ENCODE measurements around the gene GRM4. TPM values are rescaled to one million over a fixed set of nuclear protein-coding genes. Genes with fewer than 3 reads are reported as not detected.

The GRM4 gene
- polyA plus RNA-seq, 1 of the 3 experiments (the other 2 are of a cell fraction): not detected

DNA sequence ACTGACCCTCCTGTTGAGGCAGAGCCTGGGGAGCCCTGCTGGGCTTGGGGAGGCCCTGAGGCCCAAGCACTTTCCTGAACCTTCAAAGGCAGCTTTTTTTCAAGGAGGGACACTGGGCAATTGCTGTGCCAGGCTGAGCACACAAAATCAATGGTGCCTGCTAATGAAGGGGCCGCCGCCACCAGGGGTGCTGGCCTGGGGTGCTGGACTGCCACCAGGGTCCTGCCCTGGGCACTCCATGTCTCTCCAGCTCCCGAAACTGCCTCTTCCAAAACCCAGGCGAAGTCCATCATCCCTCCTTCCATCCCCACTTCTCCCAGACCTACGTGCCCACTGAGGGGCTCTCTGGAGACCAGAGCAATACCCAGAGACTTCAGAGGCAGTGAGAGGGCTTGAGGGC, 145.6 kb downstream of the GRM4 start (continued):
- TF ChIP-seq, protein P1, sequence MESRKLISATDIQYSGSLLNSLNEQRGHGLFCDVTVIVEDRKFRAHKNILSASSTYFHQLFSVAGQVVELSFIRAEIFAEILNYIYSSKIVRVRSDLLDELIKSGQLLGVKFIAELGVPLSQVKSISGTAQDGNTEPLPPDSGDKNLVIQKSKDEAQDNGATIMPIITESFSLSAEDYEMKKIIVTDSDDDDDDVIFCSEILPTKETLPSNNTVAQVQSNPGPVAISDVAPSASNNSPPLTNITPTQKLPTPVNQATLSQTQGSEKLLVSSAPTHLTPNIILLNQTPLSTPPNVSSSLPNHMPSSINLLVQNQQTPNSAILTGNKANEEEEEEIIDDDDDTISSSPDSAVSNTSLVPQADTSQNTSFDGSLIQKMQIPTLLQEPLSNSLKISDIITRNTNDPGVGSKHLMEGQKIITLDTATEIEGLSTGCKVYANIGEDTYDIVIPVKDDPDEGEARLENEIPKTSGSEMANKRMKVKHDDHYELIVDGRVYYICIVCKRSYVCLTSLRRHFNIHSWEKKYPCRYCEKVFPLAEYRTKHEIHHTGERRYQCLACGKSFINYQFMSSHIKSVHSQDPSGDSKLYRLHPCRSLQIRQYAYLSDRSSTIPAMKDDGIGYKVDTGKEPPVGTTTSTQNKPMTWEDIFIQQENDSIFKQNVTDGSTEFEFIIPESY (IDR thresholded peaks at IDR 0.05; ENCODE audit: borderline replicate concordance, low read depth): no peak
- TF ChIP-seq, protein P2, sequence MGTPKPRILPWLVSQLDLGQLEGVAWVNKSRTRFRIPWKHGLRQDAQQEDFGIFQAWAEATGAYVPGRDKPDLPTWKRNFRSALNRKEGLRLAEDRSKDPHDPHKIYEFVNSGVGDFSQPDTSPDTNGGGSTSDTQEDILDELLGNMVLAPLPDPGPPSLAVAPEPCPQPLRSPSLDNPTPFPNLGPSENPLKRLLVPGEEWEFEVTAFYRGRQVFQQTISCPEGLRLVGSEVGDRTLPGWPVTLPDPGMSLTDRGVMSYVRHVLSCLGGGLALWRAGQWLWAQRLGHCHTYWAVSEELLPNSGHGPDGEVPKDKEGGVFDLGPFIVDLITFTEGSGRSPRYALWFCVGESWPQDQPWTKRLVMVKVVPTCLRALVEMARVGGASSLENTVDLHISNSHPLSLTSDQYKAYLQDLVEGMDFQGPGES (IDR thresholded peaks at IDR 0.05; ENCODE audit: low read depth, low read length): no peak
- TF ChIP-seq EP300 (IDR thresholded peaks at IDR 0.05; ENCODE audit: borderline replicate concordance in 1 of 2, low read depth in 1 of 2, low read length in 1 of 2) (no peak), JUND (IDR thresholded peaks at IDR 0.05) (no peak), ELF1 (IDR thresholded peaks at IDR 0.05) (no peak), RXRA (IDR thresholded peaks at IDR 0.05; ENCODE audit: borderline replicate concordance, low read depth) (no peak), SIN3A (IDR thresholded peaks at IDR 0.05; ENCODE audit: borderline replicate concordance, low read depth, low read length) (no peak), YY1 (IDR thresholded peaks at IDR 0.05; ENCODE audit: low read depth) (no peak), POLR2AphosphoS5 (IDR thresholded peaks at IDR 0.05; ENCODE audit: low read depth, low read length) (no peak), FOXM1 (IDR thresholded peaks at IDR 0.05; ENCODE audit: low read depth) (no peak), TEAD4 (IDR thresholded peaks at IDR 0.05; ENCODE audit: borderline replicate concordance, insufficient read depth) (no peak)
- TF ChIP-seq, protein P3, sequence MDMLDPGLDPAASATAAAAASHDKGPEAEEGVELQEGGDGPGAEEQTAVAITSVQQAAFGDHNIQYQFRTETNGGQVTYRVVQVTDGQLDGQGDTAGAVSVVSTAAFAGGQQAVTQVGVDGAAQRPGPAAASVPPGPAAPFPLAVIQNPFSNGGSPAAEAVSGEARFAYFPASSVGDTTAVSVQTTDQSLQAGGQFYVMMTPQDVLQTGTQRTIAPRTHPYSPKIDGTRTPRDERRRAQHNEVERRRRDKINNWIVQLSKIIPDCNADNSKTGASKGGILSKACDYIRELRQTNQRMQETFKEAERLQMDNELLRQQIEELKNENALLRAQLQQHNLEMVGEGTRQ (IDR thresholded peaks at IDR 0.05; ENCODE audit: borderline replicate concordance, low read depth, low read length): no peak

DNA sequence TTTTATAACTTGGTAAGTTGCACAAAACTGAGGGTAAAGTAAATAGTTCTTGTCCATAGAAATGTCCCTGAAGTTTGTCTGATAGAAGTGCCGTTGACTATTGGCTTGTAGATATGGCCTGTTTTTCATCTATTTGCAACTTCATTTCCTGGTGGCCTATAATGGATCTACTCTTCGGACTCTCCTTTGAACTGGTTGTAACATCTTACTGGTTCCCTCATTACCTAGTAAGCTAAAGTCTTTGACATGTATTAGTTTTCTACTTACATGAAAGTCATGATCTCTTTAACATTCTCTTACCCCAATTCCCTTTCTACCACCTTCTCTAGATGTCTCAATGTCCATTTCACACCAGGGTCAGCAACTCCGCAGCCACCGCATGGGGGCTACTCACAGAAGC, 146.3 kb downstream of the GRM4 start:
- 0 out of 2 replicates have a peak, but pooled peaks cover 5% of the 10 kb centered on the region for H3K27me3 ChIP-seq (ENCODE audit: insufficient read depth)
- no peaks in the 10 kb centered on the region for H4K20me1 ChIP-seq (ENCODE audit: insufficient read depth)
- H3K4me3 ChIP-seq (ENCODE audit: low read depth in 2 of 2, low read length in 1 of 2): no peak overlapping the region
- H3K79me2 ChIP-seq (ENCODE audit: insufficient read depth): no peaks in the 10 kb centered on the region
- TF ChIP-seq TAF1 (IDR thresholded peaks at IDR 0.05; ENCODE audit: borderline replicate concordance, low read depth, low read length): no peak
- TF ChIP-seq, protein P4, sequence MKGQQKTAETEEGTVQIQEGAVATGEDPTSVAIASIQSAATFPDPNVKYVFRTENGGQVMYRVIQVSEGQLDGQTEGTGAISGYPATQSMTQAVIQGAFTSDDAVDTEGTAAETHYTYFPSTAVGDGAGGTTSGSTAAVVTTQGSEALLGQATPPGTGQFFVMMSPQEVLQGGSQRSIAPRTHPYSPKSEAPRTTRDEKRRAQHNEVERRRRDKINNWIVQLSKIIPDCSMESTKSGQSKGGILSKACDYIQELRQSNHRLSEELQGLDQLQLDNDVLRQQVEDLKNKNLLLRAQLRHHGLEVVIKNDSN (IDR thresholded peaks at IDR 0.05; ENCODE audit: borderline replicate concordance, low read depth): no peak
- TF ChIP-seq EP300 (IDR thresholded peaks at IDR 0.05; ENCODE audit: borderline replicate concordance in 1 of 2, low read depth in 1 of 2, low read length in 1 of 2): no peak
- TF ChIP-seq, protein P3 (IDR thresholded peaks at IDR 0.05; ENCODE audit: borderline replicate concordance, low read depth, low read length): no peak
- no peak for TF ChIP-seq NFIC (IDR thresholded peaks at IDR 0.05; ENCODE audit: borderline replicate concordance)
- TF ChIP-seq TCF12 (IDR thresholded peaks at IDR 0.05): no peak
- no peak for TF ChIP-seq SIN3A (IDR thresholded peaks at IDR 0.05; ENCODE audit: borderline replicate concordance, low read depth, low read length)
- TF ChIP-seq SMC3 (IDR thresholded peaks at IDR 0.05; ENCODE audit: low read depth, low read length): no peak
- TF ChIP-seq CHD2 (IDR thresholded peaks at IDR 0.05; ENCODE audit: low read length, partially characterized antibody): no peak
- ChIA-PET POLR2A (no interaction called here), CTCF (interaction anchor here (0.7 to 1.0 kb wide), 2 partner anchors 31 to 256 kb away, joined by 3 read pairs; no protein-coding TSS in a partner anchor)
- no peak for DNase-seq
- H3K9me2 ChIP-seq: no peaks in the 10 kb centered on the region
- H3K27ac ChIP-seq (ENCODE audit: low read depth in 2 of 2, low read length in 1 of 2): no peak overlapping the region
- no peak overlapping the region for H3K4me2 ChIP-seq
- no peaks in the 10 kb centered on the region; a peak in 2 of 4 replicates for H3K4me1 ChIP-seq (ENCODE audit: control insufficient read depth in 1 of 2, insufficient read depth in 2 of 2, low read depth in 1 of 2, low read length in 1 of 2)
- H3K36me3 ChIP-seq (replicated peaks in 1 of 2; ENCODE audit: control insufficient read depth in 1 of 2, insufficient read depth in 2 of 2, low read length in 1 of 2): no peaks in the 10 kb centered on the region
- no peak overlapping the region for H2AFZ ChIP-seq (ENCODE audit: low read depth)
- H3K9me3 ChIP-seq: no peaks in the 10 kb centered on the region
- 66% methylated on average over 4 of the region's 4 CpGs for WGBS (ENCODE audit: low lambda C conversion rate)
- no peak overlapping the region for H3K9ac ChIP-seq
- H3F3A ChIP-seq (replicated peaks; ENCODE audit: insufficient read depth): no peaks in the 10 kb centered on the region

Data from SK-N-SH (cell line).